ENCODE results near the gene GAB2. TPM values are rescaled to one million over a fixed set of nuclear protein-coding genes. Genes with fewer than 3 reads are reported as not detected.

The GAB2 gene
- total RNA-seq, 1 experiment from 2014 or later = 3.3 TPM

DNA sequence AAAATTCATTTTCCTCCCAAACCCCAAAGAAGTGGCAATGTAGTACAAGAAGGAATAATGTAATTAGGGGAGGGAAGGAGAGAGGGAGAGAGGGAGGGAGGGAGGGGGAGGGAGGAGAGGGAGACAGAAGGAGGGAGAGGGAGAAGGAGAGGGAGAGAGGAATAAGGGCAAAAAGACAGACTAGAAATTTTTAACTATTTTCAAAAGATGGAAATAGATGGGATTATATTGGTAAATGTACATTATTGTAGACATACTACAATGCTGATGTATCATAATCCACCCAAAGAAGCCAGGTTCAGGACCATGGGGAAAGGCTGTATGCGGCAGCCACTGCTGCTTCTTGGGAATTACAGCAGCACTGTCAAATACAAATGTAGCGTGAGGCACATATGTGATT is 74.3 kb downstream of the GAB2 start:
- Histone ChIP-seq H3K4ac (ENCODE audit: low read depth, low read length) (no peak overlapping the region), H3K79me1 (ENCODE audit: insufficient read depth, low read depth, low read length, poor library complexity, severe bottlenecking) (no peaks in the 10 kb centered on the region), H3K14ac (ENCODE audit: insufficient read depth, low read length) (no peak overlapping the region), H3K9ac (ENCODE audit: extremely low read depth, insufficient read length, low read length) (no peak overlapping the region), H3K4me2 (ENCODE audit: insufficient read depth, insufficient read length, low read length) (no peak overlapping the region), H3K79me2 (ENCODE audit: insufficient read depth, low read length) (no peaks in the 10 kb centered on the region), H2AFZ (ENCODE audit: low read length) (no peak overlapping the region), H3K23me2 (ENCODE audit: insufficient read length, low read depth, low read length, poor library complexity, severe bottlenecking) (no peaks in the 10 kb centered on the region), H4K91ac (ENCODE audit: insufficient read length, low read depth, low read length) (no peak overlapping the region), H2AK5ac (ENCODE audit: insufficient read length, low read length) (no peak overlapping the region), H4K8ac (replicated peaks; ENCODE audit: insufficient read length, low read depth, low read length) (no peak overlapping the region), H2BK20ac (ENCODE audit: low read depth, low read length, poor library complexity, severe bottlenecking) (no peak overlapping the region), H3K56ac (ENCODE audit: insufficient read length, low read depth, low read length) (no peak overlapping the region), H3K4me1 (ENCODE audit: insufficient read depth, low read length) (no peaks in the 10 kb centered on the region), H3T11ph (ENCODE audit: low read length) (no peak overlapping the region), H3K27ac (ENCODE audit: insufficient read length, low read depth, low read length) (no peak overlapping the region), H3K18ac (ENCODE audit: insufficient read length, low read depth, low read length) (no peak overlapping the region), H2BK15ac (ENCODE audit: low read depth, low read length) (no peak overlapping the region), H2BK5ac (ENCODE audit: insufficient read length, low read length) (no peak overlapping the region), H4K20me1 (ENCODE audit: control insufficient read depth, insufficient read depth, insufficient read length) (no peaks in the 10 kb centered on the region), H2BK120ac (ENCODE audit: low read depth, low read length, poor library complexity, severe bottlenecking) (no peak overlapping the region), H4K5ac (ENCODE audit: insufficient read length, low read depth, low read length) (no peak overlapping the region), H2BK12ac (ENCODE audit: insufficient read length, low read depth, low read length) (no peak overlapping the region), H3K9me3 (ENCODE audit: control insufficient read depth, low read depth, low read length) (no peaks in the 10 kb centered on the region), H3K27me3 (ENCODE audit: insufficient read depth, low read length) (no peaks in the 10 kb centered on the region), H3K23ac (ENCODE audit: insufficient read length, low read depth, low read length) (no peak overlapping the region)
- H3K9me3 Mint-ChIP-seq = no peaks in the 10 kb centered on the region
- no peaks in the 10 kb centered on the region for H3K4me1 Mint-ChIP-seq
- no CpG with 5 or more reads among the region's 2 CpGs for WGBS (ENCODE audit: extremely low coverage, insufficient read length, low lambda C conversion rate)
- DNase-seq = no peak
- no peak overlapping the region for H3K27ac Mint-ChIP-seq
- no peaks in the 10 kb centered on the region for H3K36me3 Mint-ChIP-seq (ENCODE audit: insufficient read depth in 1 of 3, low read depth in 3 of 3)
- H3K27me3 Mint-ChIP-seq (ENCODE audit: low read depth) = no peaks in the 10 kb centered on the region
- TF ChIP-seq, protein P1, sequence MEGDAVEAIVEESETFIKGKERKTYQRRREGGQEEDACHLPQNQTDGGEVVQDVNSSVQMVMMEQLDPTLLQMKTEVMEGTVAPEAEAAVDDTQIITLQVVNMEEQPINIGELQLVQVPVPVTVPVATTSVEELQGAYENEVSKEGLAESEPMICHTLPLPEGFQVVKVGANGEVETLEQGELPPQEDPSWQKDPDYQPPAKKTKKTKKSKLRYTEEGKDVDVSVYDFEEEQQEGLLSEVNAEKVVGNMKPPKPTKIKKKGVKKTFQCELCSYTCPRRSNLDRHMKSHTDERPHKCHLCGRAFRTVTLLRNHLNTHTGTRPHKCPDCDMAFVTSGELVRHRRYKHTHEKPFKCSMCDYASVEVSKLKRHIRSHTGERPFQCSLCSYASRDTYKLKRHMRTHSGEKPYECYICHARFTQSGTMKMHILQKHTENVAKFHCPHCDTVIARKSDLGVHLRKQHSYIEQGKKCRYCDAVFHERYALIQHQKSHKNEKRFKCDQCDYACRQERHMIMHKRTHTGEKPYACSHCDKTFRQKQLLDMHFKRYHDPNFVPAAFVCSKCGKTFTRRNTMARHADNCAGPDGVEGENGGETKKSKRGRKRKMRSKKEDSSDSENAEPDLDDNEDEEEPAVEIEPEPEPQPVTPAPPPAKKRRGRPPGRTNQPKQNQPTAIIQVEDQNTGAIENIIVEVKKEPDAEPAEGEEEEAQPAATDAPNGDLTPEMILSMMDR (conservative IDR thresholded peaks at IDR 0.05) = no peak
- H3K4me3 Mint-ChIP-seq = no peak overlapping the region

Data from H9 (cell line).